Neural cell (in vitro differentiated cells): ENCODE results near the gene SLC13A3.

Experiments
- CTCF ChIP-seq: fragments of 450-650 bp; IDR thresholded peaks from 2 replicates; pipeline ENCODE4 v1.5.1; 2014; ENCODE audit warnings: antibody characterized with exemption, mild to moderate bottlenecking, moderate library complexity; ENCODE audit not compliant: poor library complexity, severe bottlenecking
- EP300 ChIP-seq: fragments of 450-650 bp; conservative IDR thresholded peaks from 2 replicates; pipeline ENCODE4 v1.6.1; 2014; ENCODE audit warnings: antibody characterized with exemption, mild to moderate bottlenecking, moderate library complexity; ENCODE audit not compliant: poor library complexity, severe bottlenecking
- EZH2 ChIP-seq: fragments of 200-600, 300-800 bp; shearing (Covaris generic), sonication (generic); IDR thresholded peaks from 2 replicates; pipeline ENCODE4 v1.6.1; 2014; ENCODE audit warnings: antibody characterized with exemption, low read length, borderline replicate concordance, mild to moderate bottlenecking; ENCODE audit not compliant: insufficient read depth, poor library complexity, severe bottlenecking
- MXI1 ChIP-seq: fragments of 450-650 bp; conservative IDR thresholded peaks from 2 replicates; pipeline ENCODE4 v1.6.1; 2014; ENCODE audit warnings: antibody characterized with exemption, mild to moderate bottlenecking; ENCODE audit not compliant: poor library complexity, severe bottlenecking
- POLR2AphosphoS5 ChIP-seq: IDR thresholded peaks from 2 replicates; pipeline ENCODE4 v1.6.1; 2012
- RAD21 ChIP-seq: fragments of 450-650 bp; conservative IDR thresholded peaks from 2 replicates; pipeline ENCODE4 v1.6.1; 2014; ENCODE audit warnings: antibody characterized with exemption, mild to moderate bottlenecking, moderate library complexity
- SMC3 ChIP-seq: fragments of 450-650 bp; conservative IDR thresholded peaks from 2 replicates; pipeline ENCODE4 v1.6.1; 2014; ENCODE audit warnings: antibody characterized with exemption, mild to moderate bottlenecking, moderate library complexity; ENCODE audit not compliant: poor library complexity
- TAF1 ChIP-seq: IDR thresholded peaks from 2 replicates; pipeline ENCODE4 v1.6.1; 2012; ENCODE audit warnings: low read depth

GRCh38 chr20:46552460-46553420 is 98.5 kb downstream of the SLC13A3 start:
- TF ChIP-seq TAF1, result no peak
- TF ChIP-seq CTCF, result no peak
- TF ChIP-seq SMC3, result no peak
- TF ChIP-seq EZH2, result no peak
- TF ChIP-seq MXI1, result no peak
- TF ChIP-seq POLR2AphosphoS5, result no peak
- no peak for TF ChIP-seq EP300
- no peak for TF ChIP-seq RAD21
